Right lung (tissue), 10 donors: ENCODE results near the gene CACNA2D2. TPM values are rescaled to one million over a fixed set of nuclear protein-coding genes. Genes with fewer than 3 reads are reported as not detected.
A peak's percentile ranks its signal among the peaks of the same experiment; 100 is the strongest.

Experiments used
- DNase-seq, 2 donors: peaks; one replicate each; pipeline ENCODE4 v3.0.0-alpha.2; 2013
- long read RNA-seq, 8 donors: transcript quantifications; one replicate each; lab custom pipeline, GENCODE V29; 2026
- polyA plus RNA-seq, 5 donors: library from polyadenylated mRNA; unstranded; fragments of 120-200 nt; gene quantifications; one replicate each; pipeline versions ENCODE4 v1.2.1 to v1.2.3, GENCODE V29; 2013; ENCODE audit warnings: inconsistent platforms in 1 of 5, low replicate concordance in 1 of 5; ENCODE audit not compliant: insufficient read length in 5 of 5, insufficient read depth in 1 of 5

Gene CACNA2D2
- 10 to 100 TPM; 11.3 to 33.6 (median 27.5) TPM for polyA plus RNA-seq
- long read RNA-seq, donor 1, full-length matches to known transcripts, result 3 of 3 reads
- long read RNA-seq, donor 1, partial matches to known transcripts, result 0 of 3 reads
- long read RNA-seq, donor 1, other reads (novel, unspliced or antisense), result 0 of 3 reads
- long read RNA-seq, donor 2, full-length matches to known transcripts, result 2 of 2 reads
- long read RNA-seq, donor 2, partial matches to known transcripts, result 0 of 2 reads
- long read RNA-seq, donor 2, other reads (novel, unspliced or antisense), result 0 of 2 reads
- long read RNA-seq, donor 3, result 0 reads
- long read RNA-seq, donor 4, result 0 reads
- long read RNA-seq, donor 5, result 0 reads
- long read RNA-seq, donor 6, full-length matches to known transcripts, result 3 of 3 reads
- long read RNA-seq, donor 6, partial matches to known transcripts, result 0 of 3 reads
- long read RNA-seq, donor 6, other reads (novel, unspliced or antisense), result 0 of 3 reads
- long read RNA-seq, donor 7, full-length matches to known transcripts, result 1 of 1 reads
- long read RNA-seq, donor 7, partial matches to known transcripts, result 0 of 1 reads
- long read RNA-seq, donor 7, other reads (novel, unspliced or antisense), result 0 of 1 reads
- long read RNA-seq, donor 8, partial matches to known transcripts, result 0 of 1 reads
- long read RNA-seq, donor 8, other reads (novel, unspliced or antisense), result 0 of 1 reads

- DNase-seq, result peak; percentile 53 to 56
Observed at GRCh38 chr3:50503504-50504342, at the start of gene CACNA2D2. TSS of gene CACNA2D2 (minus strand) at chr3:50503634. CDS start at chr3:50503423, 211 bp downstream.

- no peak for DNase-seq
Observed at GRCh38 chr3:50552598-50552997, 49.2 kb upstream of the CACNA2D2 start.

GRCh38 chr3:50551681-50552435, 48.4 kb upstream of the CACNA2D2 start:
- no peak for DNase-seq

GRCh38 chr3:50551054-50551659, 47.7 kb upstream of the CACNA2D2 start:
- no peak for DNase-seq

- peak in 1 of 2 donors; percentile 44 for DNase-seq
Observed at GRCh38 chr3:50550079-50550736, 46.8 kb upstream of the CACNA2D2 start.

- DNase-seq, result no peak
Observed at GRCh38 chr3:50549226-50549625, 45.8 kb upstream of the CACNA2D2 start.

- no peak for DNase-seq
Observed at GRCh38 chr3:50545781-50546180, 42.3 kb upstream of the CACNA2D2 start.

GRCh38 chr3:50542177-50543034, 39.0 kb upstream of the CACNA2D2 start:
- peak; percentile 41 to 72 for DNase-seq

- DNase-seq, result no peak
Observed at GRCh38 chr3:50539356-50540286, 36.2 kb upstream of the CACNA2D2 start.

- DNase-seq, result no peak
Observed at GRCh38 chr3:50537421-50538129, 34.1 kb upstream of the CACNA2D2 start.

- DNase-seq, result no peak
Observed at GRCh38 chr3:50536471-50537180, 33.2 kb upstream of the CACNA2D2 start.

- no peak for DNase-seq
Observed at GRCh38 chr3:50534681-50535330, 31.4 kb upstream of the CACNA2D2 start.

- DNase-seq, result no peak
Observed at GRCh38 chr3:50533807-50534461, 30.5 kb upstream of the CACNA2D2 start.

GRCh38 chr3:50533316-50533715, 29.9 kb upstream of the CACNA2D2 start:
- DNase-seq, result no peak

- DNase-seq, result no peak
Observed at GRCh38 chr3:50532062-50532705, 28.8 kb upstream of the CACNA2D2 start.
